ENCODE data around the gene ZNF142.

The ZNF142 gene

DNA sequence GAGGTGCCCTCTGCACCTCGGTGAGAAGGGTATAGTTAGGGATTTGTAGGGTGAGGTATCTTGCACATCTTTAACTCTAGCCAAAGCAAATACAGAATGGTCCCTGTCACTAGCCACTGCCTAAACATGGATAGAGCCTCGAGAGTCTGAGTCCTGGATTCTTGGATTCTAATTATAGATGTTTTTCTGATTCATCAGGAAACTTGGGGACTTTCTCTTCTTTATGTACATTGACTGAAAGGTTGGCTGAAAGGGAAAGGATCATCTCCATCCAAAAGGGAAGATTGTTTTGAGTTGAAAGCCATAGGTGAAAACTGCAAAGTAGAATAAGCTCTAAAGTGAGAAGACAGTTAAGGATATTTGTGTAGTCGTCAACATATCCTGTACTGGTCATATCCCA lies 20.6 kb upstream of the ZNF142 start:
- Histone ChIP-seq H3K4me3 (no peak overlapping the region), H3K9ac (no peak overlapping the region), H3K4me1 (no peaks in the 10 kb centered on the region), H3K27ac (no peak overlapping the region), H3K4me2 (no peak overlapping the region), H3K9me3 (no peaks in the 10 kb centered on the region), H3K36me3 (peaks cover 8% of the 10 kb centered on the region; the same call in 1 of the 2 replicates), H3K27me3 (no peaks in the 10 kb centered on the region), H4K20me1 (no peaks in the 10 kb centered on the region)
- TF ChIP-seq Cebpa-rat (IDR thresholded peaks at IDR 0.05) = no peak

DNA sequence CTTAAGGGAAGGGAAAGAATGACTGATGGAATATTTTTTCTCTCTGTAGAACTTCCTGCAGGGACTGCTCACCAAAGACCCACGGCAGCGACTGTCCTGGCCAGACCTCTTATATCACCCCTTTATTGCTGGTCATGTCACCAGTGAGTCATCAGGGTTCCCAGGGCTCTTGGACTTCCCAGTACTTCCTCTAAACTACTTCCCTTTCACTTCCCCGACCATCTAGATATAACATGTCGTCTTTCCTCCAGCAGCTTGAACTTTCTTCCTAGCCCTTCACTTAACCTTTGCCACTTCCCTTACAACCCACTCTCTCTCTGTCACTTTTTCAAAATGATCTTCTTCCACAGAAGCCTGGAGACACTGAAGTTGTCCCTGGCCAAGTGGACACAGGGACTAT lies 19.7 kb upstream of the ZNF142 start:
- H3K4me3 ChIP-seq = no peak overlapping the region
- H3K27ac ChIP-seq = no peak overlapping the region
- no peaks in the 10 kb centered on the region for H3K9me3 ChIP-seq
- H3K4me2 ChIP-seq = no peak overlapping the region
- H3K9ac ChIP-seq = no peak overlapping the region
- no peaks in the 10 kb centered on the region for H3K27me3 ChIP-seq
- H3K36me3 ChIP-seq = peaks cover 8% of the 10 kb centered on the region; the same call in 1 of the 2 replicates
- no peaks in the 10 kb centered on the region for H3K4me1 ChIP-seq
- H4K20me1 ChIP-seq = no peaks in the 10 kb centered on the region
- TF ChIP-seq Cebpa-rat (IDR thresholded peaks at IDR 0.05) = no peak

DNA sequence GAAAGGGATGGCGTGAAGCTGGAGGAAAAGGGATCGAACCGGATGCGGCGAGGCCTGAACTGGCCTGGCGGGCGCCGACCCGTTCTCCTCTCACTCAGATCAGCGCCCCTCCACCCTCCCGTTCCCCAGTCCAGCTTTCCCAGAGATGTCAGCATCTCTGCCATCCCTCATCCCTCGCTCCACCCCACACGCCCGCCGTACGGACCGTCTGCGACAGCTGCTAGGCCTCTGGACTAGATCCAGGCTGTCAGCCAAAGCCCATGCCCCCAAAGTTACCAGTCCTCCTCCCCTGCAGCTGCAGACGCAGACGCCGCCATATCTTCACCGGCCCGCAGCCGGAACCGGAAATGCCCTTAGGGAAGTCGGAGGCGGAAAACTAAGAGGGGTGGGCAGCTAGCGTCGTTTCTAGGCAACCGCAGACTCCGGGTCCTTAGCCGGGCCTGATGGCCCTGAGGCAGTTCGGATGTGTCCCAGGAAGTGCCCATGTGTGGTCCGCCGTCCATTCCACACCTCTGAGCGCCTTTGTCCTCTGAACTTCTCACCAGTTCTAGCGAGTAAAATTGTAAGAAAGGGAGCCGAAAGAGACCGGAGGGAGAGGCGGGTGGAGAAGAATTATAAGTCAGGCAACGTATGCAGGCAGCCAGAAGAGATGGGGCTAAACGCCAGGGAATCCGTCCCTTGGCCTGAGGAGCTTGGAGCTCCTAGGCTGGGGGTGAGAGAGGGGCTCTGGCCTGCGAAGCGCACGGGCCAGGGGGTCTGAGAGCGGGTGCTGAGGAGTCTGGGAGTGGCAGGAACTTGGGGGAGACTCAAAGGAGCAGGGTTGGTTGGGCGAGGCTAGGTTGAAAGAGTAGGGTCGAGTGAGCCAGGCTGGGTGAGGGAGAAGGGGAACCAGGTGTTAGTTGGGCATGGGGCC lies 12.5 kb upstream of the ZNF142 start, which contains the start of the genes RNF25 and STK36:
RNF25 (minus strand) TSS at position 349 of the 913 bp plus-strand sequence; CDS start at position 317, 32 bp downstream.
STK36 (plus strand) TSS at position 433 of the 913 bp plus-strand sequence. CDS start 744 bp downstream, outside the sequence.
- peak within 1 kb of the TSS; percentile 82 for H3K9ac ChIP-seq
- no peak for TF ChIP-seq Cebpa-rat (IDR thresholded peaks at IDR 0.05)
- H3K4me2 ChIP-seq = peak within 1 kb of the TSS; percentile 98
- no peaks in the 10 kb centered on the region for H3K9me3 ChIP-seq
- peak within 1 kb of the TSS; percentile 93 for H3K4me3 ChIP-seq
- peak within 1 kb of the TSS; percentile 76 for H3K27ac ChIP-seq
- H3K27me3 ChIP-seq = no peaks in the 10 kb centered on the region
- peaks cover 18% of the 10 kb centered on the region for H3K4me1 ChIP-seq
- H3K36me3 ChIP-seq = peaks cover 24% of the 10 kb centered on the region
- no peaks in the 10 kb centered on the region for H4K20me1 ChIP-seq

DNA sequence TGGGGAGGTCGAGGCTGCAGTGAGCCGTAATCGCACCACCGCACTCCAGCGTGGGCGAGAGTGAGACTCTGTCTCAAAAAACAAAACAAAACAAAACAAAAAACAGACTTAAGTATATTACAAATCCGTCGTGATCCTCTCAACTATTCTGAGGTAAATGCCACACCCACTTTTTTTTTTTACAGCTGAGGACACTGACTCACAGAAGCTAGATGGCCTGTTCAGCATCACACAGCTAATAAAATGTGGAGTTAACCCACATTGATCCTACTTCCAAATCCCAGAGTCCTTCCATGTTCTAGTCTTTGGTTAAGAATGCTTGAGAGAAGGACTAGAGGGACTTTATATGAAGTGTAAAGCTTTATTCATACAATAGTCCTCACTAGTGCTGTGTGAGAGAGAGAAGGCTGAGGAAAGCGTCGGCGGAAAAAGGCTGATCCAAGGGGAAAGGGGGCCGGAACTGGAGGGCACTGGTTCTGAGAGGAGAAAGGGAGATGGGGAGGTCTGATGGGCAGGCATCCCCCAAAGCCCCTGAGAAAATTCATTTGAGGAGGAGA lies 11.8 kb upstream of the ZNF142 start:
- Histone ChIP-seq H3K9ac (peak overlapping the region; percentile 82), H3K4me1 (peaks cover 18% of the 10 kb centered on the region), H4K20me1 (no peaks in the 10 kb centered on the region), H3K27me3 (no peaks in the 10 kb centered on the region), H3K27ac (peak overlapping the region; percentile 76), H3K4me2 (peak overlapping the region; percentile 98), H3K4me3 (peak overlapping the region; percentile 93), H3K36me3 (peaks cover 31% of the 10 kb centered on the region), H3K9me3 (no peaks in the 10 kb centered on the region)
- no peak for TF ChIP-seq Cebpa-rat (IDR thresholded peaks at IDR 0.05)

DNA sequence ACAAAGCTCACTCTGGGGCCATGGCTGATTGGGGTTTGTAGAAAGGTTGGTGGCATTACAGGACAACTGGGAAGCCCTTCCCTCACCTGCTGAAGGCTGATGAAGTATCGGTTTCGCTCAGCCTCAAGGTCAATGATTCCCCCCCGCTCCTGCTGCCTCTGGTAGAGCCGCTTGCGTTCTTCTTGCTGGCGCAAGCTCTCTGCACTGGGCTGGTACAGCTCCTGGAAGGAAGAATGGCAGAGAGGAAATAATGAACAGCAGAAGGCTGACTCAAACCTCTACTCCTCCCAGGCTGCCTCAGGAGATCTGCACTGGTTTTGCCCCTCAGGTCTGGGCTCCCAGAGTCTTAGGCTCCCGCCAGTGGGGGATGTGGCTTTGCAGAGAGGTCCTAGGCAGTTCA lies 5.2 kb upstream of the ZNF142 start:
- TF ChIP-seq Cebpa-rat (IDR thresholded peaks at IDR 0.05) = no peak
- Histone ChIP-seq H3K4me2 (no peak overlapping the region), H4K20me1 (no peaks in the 10 kb centered on the region), H3K27ac (no peak overlapping the region), H3K9me3 (no peaks in the 10 kb centered on the region), H3K4me1 (peaks cover 14% of the 10 kb centered on the region), H3K4me3 (no peak overlapping the region), H3K36me3 (peaks cover 85% of the 10 kb centered on the region), H3K9ac (no peak overlapping the region), H3K27me3 (no peaks in the 10 kb centered on the region)

DNA sequence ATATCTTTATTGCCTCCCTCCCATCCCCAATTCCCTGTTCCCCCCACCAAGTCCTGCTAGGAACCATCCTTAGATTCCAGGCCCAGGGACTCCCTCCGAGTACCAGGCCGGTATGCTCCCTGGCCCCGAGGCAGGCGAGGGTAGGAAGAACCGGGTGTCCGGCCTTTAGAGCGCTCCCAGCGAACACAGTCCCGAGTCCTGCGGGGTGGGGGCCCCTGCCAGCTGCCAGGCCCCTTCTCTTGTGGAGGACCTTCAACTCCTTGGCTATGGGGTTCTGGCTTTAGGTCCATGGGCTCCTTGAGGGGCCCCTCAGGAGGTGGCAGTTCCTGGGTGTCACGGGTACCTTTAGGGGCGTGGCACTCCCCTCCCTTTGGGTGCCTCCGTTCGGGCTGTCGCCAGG lies 4.5 kb upstream of the ZNF142 start:
- Histone ChIP-seq H3K9me3 (no peaks in the 10 kb centered on the region), H3K4me2 (no peak overlapping the region), H3K4me3 (no peak overlapping the region), H3K36me3 (peaks cover 80% of the 10 kb centered on the region), H4K20me1 (no peaks in the 10 kb centered on the region), H3K9ac (no peak overlapping the region), H3K4me1 (peaks cover 14% of the 10 kb centered on the region), H3K27me3 (no peaks in the 10 kb centered on the region), H3K27ac (no peak overlapping the region)
- TF ChIP-seq Cebpa-rat (IDR thresholded peaks at IDR 0.05) = no peak

DNA sequence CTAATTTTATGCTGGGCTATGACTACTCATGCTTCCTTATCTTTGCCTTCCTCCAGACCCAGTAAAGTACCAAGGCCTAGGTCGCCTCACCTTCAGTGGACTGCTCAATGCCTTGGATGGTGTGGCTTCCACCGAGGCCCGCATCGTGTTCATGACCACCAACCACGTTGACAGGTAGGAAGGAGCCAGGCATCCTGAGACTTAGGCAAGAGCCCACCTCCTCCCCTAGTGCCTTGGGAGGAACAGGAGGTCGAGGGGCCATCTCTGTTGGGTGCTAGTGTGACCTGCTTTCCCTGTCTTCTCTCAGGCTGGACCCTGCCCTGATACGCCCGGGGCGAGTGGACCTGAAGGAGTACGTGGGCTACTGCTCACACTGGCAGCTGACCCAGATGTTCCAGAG lies 3.4 kb upstream of the ZNF142 start:
- Histone ChIP-seq H4K20me1 (peaks cover 6% of the 10 kb centered on the region; the same call in 1 of the 2 replicates), H3K9me3 (no peaks in the 10 kb centered on the region), H3K4me1 (peaks cover 21% of the 10 kb centered on the region), H3K27ac (no peak overlapping the region), H3K27me3 (no peaks in the 10 kb centered on the region), H3K9ac (no peak overlapping the region), H3K36me3 (peaks cover 71% of the 10 kb centered on the region), H3K4me2 (no peak overlapping the region), H3K4me3 (no peak overlapping the region)
- no peak for TF ChIP-seq Cebpa-rat (IDR thresholded peaks at IDR 0.05)

DNA sequence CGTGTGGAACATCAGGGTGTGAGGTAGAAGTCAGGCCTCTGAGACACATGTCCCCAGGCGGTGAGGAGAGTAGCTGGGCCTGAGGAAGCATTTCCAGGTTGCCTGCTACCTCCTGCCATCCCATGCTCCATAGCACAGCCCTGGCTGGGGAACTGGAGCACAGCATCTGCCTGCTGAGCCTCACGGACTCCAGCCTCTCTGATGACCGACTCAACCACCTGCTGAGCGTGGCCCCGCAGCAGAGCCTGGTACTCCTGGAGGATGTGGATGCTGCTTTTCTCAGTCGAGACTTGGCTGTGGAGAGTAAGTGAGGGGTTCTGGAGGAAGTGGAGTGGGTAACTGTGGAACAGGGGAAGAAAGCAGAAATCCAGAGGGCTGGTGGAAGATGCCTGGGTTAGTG lies 3.0 kb upstream of the ZNF142 start:
- H3K27me3 ChIP-seq = no peaks in the 10 kb centered on the region
- no peak overlapping the region for H3K9ac ChIP-seq
- peaks cover 21% of the 10 kb centered on the region for H3K4me1 ChIP-seq
- H3K4me2 ChIP-seq = no peak overlapping the region
- H3K27ac ChIP-seq = no peak overlapping the region
- H3K4me3 ChIP-seq = no peak overlapping the region
- TF ChIP-seq Cebpa-rat (IDR thresholded peaks at IDR 0.05) = no peak
- peaks cover 71% of the 10 kb centered on the region for H3K36me3 ChIP-seq
- H4K20me1 ChIP-seq = peaks cover 6% of the 10 kb centered on the region; the same call in 1 of the 2 replicates
- no peaks in the 10 kb centered on the region for H3K9me3 ChIP-seq

DNA sequence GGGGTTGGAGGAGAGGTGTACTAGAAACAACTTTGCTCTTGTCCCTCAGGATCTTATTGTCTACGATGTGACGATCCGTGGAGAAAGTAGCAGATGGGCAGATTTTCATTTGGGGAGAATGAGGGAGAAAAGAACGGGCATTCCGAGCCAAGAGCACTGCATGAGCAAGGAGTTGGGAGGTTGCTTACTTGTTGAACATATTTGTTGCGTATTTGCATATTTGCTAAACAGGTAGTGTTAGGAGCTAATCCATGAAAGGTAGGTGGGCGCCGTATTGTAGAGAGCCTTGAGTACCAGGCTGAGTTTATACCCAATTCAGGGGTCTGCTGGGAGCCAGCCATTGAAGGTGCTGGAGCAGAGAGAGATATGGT lies 550 bp upstream of the ZNF142 start:
- Histone ChIP-seq H4K20me1 (peaks cover 22% of the 10 kb centered on the region; the same call in 1 of the 2 replicates), H3K4me2 (peak overlapping the region; percentile 81), H3K4me3 (peak overlapping the region; percentile 99), H3K36me3 (peaks cover 73% of the 10 kb centered on the region), H3K9ac (peak overlapping the region; percentile 88), H3K27me3 (no peaks in the 10 kb centered on the region), H3K4me1 (peaks cover 21% of the 10 kb centered on the region), H3K27ac (peak overlapping the region; percentile 84), H3K9me3 (no peaks in the 10 kb centered on the region)
- TF ChIP-seq Cebpa-rat (IDR thresholded peaks at IDR 0.05) = no peak

Data from BLaER1 (cell line).